Endothelial cell of umbilical vein (primary cell): ENCODE measurements around the gene B3GALT6. TPM values are rescaled to one million over a fixed set of nuclear protein-coding genes. Genes with fewer than 3 reads are reported as not detected.

Experiments used
- BruUV-seq: library from RNA; stranded (reverse); fragments of 400-500 nt; replicated peaks from 2 replicates; lab custom pipeline; 2021; lab: Mats Ljungman, UMichigan
- CTCF ChIA-PET: fragments of 300-600, 350-600 bp; sonication (Branson Sonifier 250); formaldehyde crosslinking; loops from one replicate; lab custom pipeline; 2021; ENCODE audit warnings: antibody characterized with exemption, inconsistent platforms; lab: Charles Lee
- POLR2A ChIA-PET: fragments of 300-600, 350-600 bp; sonication (Branson Sonifier 250); formaldehyde crosslinking; loops from one replicate; lab custom pipeline; 2021; ENCODE audit warnings: antibody characterized with exemption, inconsistent platforms; lab: Charles Lee
- DNase-seq: peaks from one replicate; pipeline ENCODE4 v3.0.0-alpha.2; 2011; ENCODE audit warnings: low read depth, low spot score
- FAIRE-seq: peaks from 2 replicates; lab custom pipeline; 2011; peaks lifted over from hg19 to GRCh38; lab: Jason Lieb, UNC
- H2AFZ ChIP-seq: 2 replicates; pipeline ENCODE4 v1.6.0; 2012; ENCODE audit warnings: low read depth, low read length, control low read depth, inconsistent platforms
- H3K27ac ChIP-seq: 2 replicates; pipeline ENCODE4 v1.5.1; 2011; ENCODE audit warnings: low read depth, mild to moderate bottlenecking, control low read depth, low read length, moderate library complexity; ENCODE audit not compliant: insufficient read depth
- H3K27me3 ChIP-seq, 2 experiments: 2 replicates each; pipeline versions ENCODE4 v1.6.0 to v1.6.1; 2011; ENCODE audit warnings: low read length in 2 of 2, mixed read lengths in 1 of 2; ENCODE audit not compliant: control insufficient read depth in 2 of 2, insufficient read depth in 2 of 2
- H3K36me3 ChIP-seq, 2 experiments: 2 replicates in 1 of 2; 3 replicates in 1 of 2; pipeline ENCODE4 v1.5.1; 2011; ENCODE audit warnings: low read length in 2 of 2, mild to moderate bottlenecking in 1 of 2, moderate library complexity in 1 of 2; ENCODE audit not compliant: control insufficient read depth in 2 of 2, insufficient read depth in 2 of 2; ENCODE audit errors: extremely low read depth in 1 of 2
- H3K4me1 ChIP-seq: 3 replicates; pipeline ENCODE4 v1.5.1; 2011; ENCODE audit warnings: mild to moderate bottlenecking, low read length; ENCODE audit not compliant: control insufficient read depth, insufficient read depth; ENCODE audit errors: extremely low read depth
- H3K4me2 ChIP-seq: 2 replicates; pipeline ENCODE4 v1.6.1; 2011; ENCODE audit warnings: low read length, control low read depth, mixed read lengths; ENCODE audit not compliant: insufficient read depth
- H3K4me3 ChIP-seq, 3 experiments: fragments of 200-600 bp in 1 of 3; sonication (generic), shearing (Covaris generic) in 1 of 3; replicated peaks in 1 of 3; 2 replicates each; pipeline ENCODE4 v1.5.1; 2011 to 2016; ENCODE audit warnings: control low read depth in 3 of 3, low read length in 3 of 3, mild to moderate bottlenecking in 2 of 3, inconsistent platforms in 1 of 3, low read depth in 1 of 3, moderate library complexity in 1 of 3; ENCODE audit not compliant: insufficient read depth in 1 of 3
- H3K79me2 ChIP-seq: 2 replicates; pipeline ENCODE4 v1.6.0; 2012; ENCODE audit warnings: low read length, inconsistent platforms; ENCODE audit not compliant: control insufficient read depth, insufficient read depth
- H3K9ac ChIP-seq: replicated peaks from 2 replicates; pipeline ENCODE3; 2011; ENCODE audit warnings: low read length, control low read depth; ENCODE audit not compliant: insufficient read depth; ENCODE audit errors: extremely low read depth
- H3K9me1 ChIP-seq: replicated peaks from 3 replicates; pipeline ENCODE4 v1.6.0; 2011; ENCODE audit warnings: mild to moderate bottlenecking, low read length; ENCODE audit not compliant: control insufficient read depth, insufficient read depth; ENCODE audit errors: extremely low read depth
- H3K9me3 ChIP-seq: replicated peaks from 2 replicates; pipeline ENCODE4 v1.5.1; 2012; ENCODE audit warnings: low read length, inconsistent platforms; ENCODE audit not compliant: control insufficient read depth, insufficient read depth
- H4K20me1 ChIP-seq: replicated peaks from 2 replicates; pipeline ENCODE3; 2011; ENCODE audit warnings: mild to moderate bottlenecking, low read length; ENCODE audit not compliant: control insufficient read depth, insufficient read depth; ENCODE audit errors: extremely low read depth
- CTCF ChIP-seq, 2 donors: IDR thresholded peaks; 1 replicate in 1 of 2; 2 replicates in 1 of 2; pipeline ENCODE4 v1.5.1; 2011; ENCODE audit warnings: low read length in 2 of 2, mild to moderate bottlenecking in 2 of 2, moderate library complexity in 2 of 2, control low read depth in 1 of 2, inconsistent platforms in 1 of 2, low read depth in 1 of 2; ENCODE audit not compliant: insufficient read depth in 1 of 2; ENCODE audit errors: extremely low read depth in 1 of 2
- EZH2 ChIP-seq: IDR thresholded peaks from 2 replicates; pipeline ENCODE4 v1.6.1; 2012; ENCODE audit warnings: borderline replicate concordance, low read depth, mild to moderate bottlenecking, moderate library complexity, low read length, inconsistent platforms; ENCODE audit not compliant: severe bottlenecking
- FOS ChIP-seq: IDR thresholded peaks from 2 replicates; pipeline ENCODE4 v1.6.1; 2011; ENCODE audit warnings: mild to moderate bottlenecking, low read length, moderate library complexity, borderline replicate concordance; ENCODE audit not compliant: insufficient read depth
- GATA2 ChIP-seq: IDR thresholded peaks from 2 replicates; pipeline ENCODE4 v1.7.0; 2011; ENCODE audit warnings: low read depth, mild to moderate bottlenecking, moderate library complexity, mixed read lengths, low read length; ENCODE audit not compliant: insufficient read length, insufficient read depth
- JUN ChIP-seq: IDR thresholded peaks from 2 replicates; pipeline ENCODE4 v1.6.1; 2011; ENCODE audit warnings: borderline replicate concordance, low read depth; ENCODE audit not compliant: insufficient read length, insufficient read depth
- MAX ChIP-seq: IDR thresholded peaks from 2 replicates; pipeline ENCODE4 v1.6.1; 2011; ENCODE audit not compliant: insufficient read depth, insufficient read length
- MYC ChIP-seq: IDR thresholded peaks from one replicate; pipeline ENCODE4 v1.6.1; 2011; ENCODE audit warnings: mild to moderate bottlenecking, low read depth, low read length
- POLR2A ChIP-seq: IDR thresholded peaks from 2 replicates; pipeline ENCODE4 v1.6.1; 2012; ENCODE audit warnings: low read depth, mild to moderate bottlenecking, control low read depth, low read length
- POLR2AphosphoS5 ChIP-seq: IDR thresholded peaks from 2 replicates; pipeline ENCODE4 v1.6.1; 2012; ENCODE audit warnings: low read depth, mild to moderate bottlenecking, control low read depth, low read length, moderate library complexity; ENCODE audit not compliant: insufficient read depth
- dilution Hi-C: fragments of 300-500 bp; cut with MboI; formaldehyde crosslinking; loops from one replicate; pipeline ENCODE4 v1.15.0; 2019; ENCODE audit warnings: low sequenced_read_pairs; ENCODE audit not compliant: extremely low pct_ligation_motif_present
- intact Hi-C: fragments of 100-400 bp; cut with micrococcal nuclease; formaldehyde crosslinking; loops from one replicate; pipeline ENCODE4 v1.10.0; 2022
- polyA plus RNA-seq, 4 experiments: library from polyadenylated mRNA; depleted of rRNA in 3 of 4; stranded (reverse) in 3 of 4; unstranded in 1 of 4; fragments of >200 nt; gene quantifications; 2 replicates each; pipeline versions ENCODE4 v1.2.1 to v1.2.3, GENCODE V29; 2011 to 2012; ENCODE audit warnings: missing spikeins in 1 of 4
- total RNA-seq: library from RNA; stranded (reverse); gene quantifications from 2 replicates; pipeline ENCODE4 v1.2.3, GENCODE V29; 2021

B3GALT6 gene
- total and polyA plus RNA-seq, 2 donors (not counting 3 experiments of a cell fraction or from before 2014, with no cell fraction given), result 24.6 to 34.1 TPM

- ChIA-PET CTCF (interaction anchor here (1.2 kb wide), 1 partner anchor 253 kb away, joined by 3 read pairs; no protein-coding TSS in a partner anchor), POLR2A (no interaction called here)
- H3K36me3 ChIP-seq, result peaks cover 0 to 24% of the 10 kb centered on the region in 2 experiments
- H3K79me2 ChIP-seq, result peaks cover 8% of the 10 kb centered on the region
- H3K9me1 ChIP-seq, result no peaks in the 10 kb centered on the region
- H4K20me1 ChIP-seq, result no peaks in the 10 kb centered on the region
- DNase-seq (no peak), FAIRE-seq (no peak)
- intact Hi-C loops, result no loop called here
- H3K4me2 ChIP-seq, result no peak overlapping the region
- TF ChIP-seq EZH2, result no peak
- TF ChIP-seq MAX, result no peak
- no peak for TF ChIP-seq JUN
- no peak for TF ChIP-seq POLR2AphosphoS5
- no peak for TF ChIP-seq MYC
- H3K27ac ChIP-seq, result no peak overlapping the region
- no peaks in the 10 kb centered on the region for H3K9me3 ChIP-seq
- H3K4me3 ChIP-seq, result no peak overlapping the region
- H3K4me1 ChIP-seq, result peaks cover 5% of the 10 kb centered on the region
- BruUV-seq, result no TSS peak
- dilution Hi-C loops, result no loop called here
- H2AFZ ChIP-seq, result no peak overlapping the region
- H3K27me3 ChIP-seq, result no peaks in the 10 kb centered on the region
- H3K9ac ChIP-seq, result no peak overlapping the region
These were observed 23.6 kb downstream of the B3GALT6 start for GRCh38 chr1:1255611-1256010.

GRCh38 chr1:1256956-1257871, 25.2 kb downstream of the B3GALT6 start:
- Histone ChIP-seq H3K4me2 (no peak overlapping the region), H3K27me3 (no peaks in the 10 kb centered on the region), H3K36me3 (peaks cover 0 to 26% of the 10 kb centered on the region in 2 experiments), H3K27ac (no peak overlapping the region), H3K9me3 (no peaks in the 10 kb centered on the region), H3K4me1 (peaks cover 19% of the 10 kb centered on the region), H4K20me1 (no peaks in the 10 kb centered on the region), H2AFZ (no peak overlapping the region), H3K9me1 (no peaks in the 10 kb centered on the region), H3K4me3 (no peak overlapping the region), H3K79me2 (peaks cover 8% of the 10 kb centered on the region), H3K9ac (no peak overlapping the region)
- FAIRE-seq (no peak), DNase-seq (no peak)
- CTCF ChIA-PET, result interaction anchor here (0.9 kb wide), 1 partner anchor 135 kb away, joined by 3 read pairs; no protein-coding TSS in a partner anchor
- POLR2A ChIA-PET, result no interaction called here
- dilution Hi-C loops (no loop called here), intact Hi-C loops (no loop called here)
- no peak for TF ChIP-seq CTCF (IDR thresholded peaks at IDR 0.05; ENCODE audit: extremely low read depth in 1 of 2, insufficient read depth in 1 of 2, low read depth in 1 of 2, low read length in 2 of 2)
- no peak for TF ChIP-seq EZH2
- no peak for TF ChIP-seq MYC
- no peak for TF ChIP-seq GATA2
- TF ChIP-seq POLR2AphosphoS5, result no peak
- no peak for TF ChIP-seq MAX
- TF ChIP-seq JUN, result no peak
- no peak for TF ChIP-seq POLR2A
- no peak for TF ChIP-seq FOS
- BruUV-seq, result no TSS peak
